ENCODE measurements around the gene ALG3.

- no peak for TF ChIP-seq CTCF (IDR thresholded peaks at IDR 0.05; ENCODE audit: low read length)
- no peak for TF ChIP-seq EZH2 (optimal IDR thresholded peaks at IDR 0.05; ENCODE audit: low read depth, low read length)
- no peak for TF ChIP-seq EZH2phosphoT487 (IDR thresholded peaks at IDR 0.05; ENCODE audit: low read length)
Measured at GRCh38 chr3:184290331-184290730, 41.6 kb upstream of the ALG3 start.

Measured in MM.1S (cell line).